Measurements from ENCODE around the gene SCARB1.

The SCARB1 gene

DNA sequence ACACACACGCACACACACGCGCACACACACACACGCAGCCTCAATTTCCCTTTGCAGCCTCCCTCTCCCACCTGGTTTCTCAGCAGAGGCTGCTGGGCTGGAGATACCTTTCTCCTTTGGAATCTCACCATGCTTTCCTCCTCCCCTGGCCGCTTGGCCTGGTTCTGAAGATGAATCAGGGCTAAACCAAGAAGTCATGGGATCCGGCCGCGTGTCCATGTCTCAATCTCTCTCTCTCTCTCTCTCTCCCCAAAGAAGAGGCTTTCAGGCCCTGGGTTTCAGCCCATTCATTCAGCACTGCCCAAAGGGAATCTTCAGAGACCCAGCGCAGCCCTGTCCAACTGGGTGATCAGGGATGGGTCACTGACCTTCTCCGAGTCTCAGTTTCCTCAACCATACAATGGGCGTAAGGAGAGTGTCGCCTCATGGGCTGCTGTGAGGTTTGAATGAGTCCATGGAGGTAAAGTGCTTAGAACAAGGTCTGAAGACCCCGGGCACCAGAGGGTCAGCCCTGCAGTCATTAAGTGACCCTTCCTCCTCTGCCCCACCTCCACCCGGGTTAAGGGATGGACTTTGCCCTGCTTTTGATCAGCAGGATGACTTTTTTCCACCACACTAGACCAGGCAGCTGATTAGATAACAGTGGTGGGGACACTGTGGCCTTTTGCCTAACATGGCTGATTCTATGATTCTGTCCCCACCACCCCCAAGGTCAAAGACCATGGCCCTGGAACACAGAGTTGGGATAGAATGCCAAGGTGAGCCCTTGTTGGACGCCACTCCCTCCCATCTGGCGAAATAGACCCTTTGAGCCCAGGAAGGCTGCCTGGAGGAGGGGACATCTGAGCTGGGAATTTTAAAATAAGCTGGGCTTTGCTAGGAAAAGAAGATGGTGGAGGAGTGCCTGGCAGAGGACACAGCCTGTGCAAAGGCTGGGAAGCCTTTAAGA lies 42.1 kb downstream of the SCARB1 start:
- DNase-seq (ENCODE audit: low spot score): no peak

DNA sequence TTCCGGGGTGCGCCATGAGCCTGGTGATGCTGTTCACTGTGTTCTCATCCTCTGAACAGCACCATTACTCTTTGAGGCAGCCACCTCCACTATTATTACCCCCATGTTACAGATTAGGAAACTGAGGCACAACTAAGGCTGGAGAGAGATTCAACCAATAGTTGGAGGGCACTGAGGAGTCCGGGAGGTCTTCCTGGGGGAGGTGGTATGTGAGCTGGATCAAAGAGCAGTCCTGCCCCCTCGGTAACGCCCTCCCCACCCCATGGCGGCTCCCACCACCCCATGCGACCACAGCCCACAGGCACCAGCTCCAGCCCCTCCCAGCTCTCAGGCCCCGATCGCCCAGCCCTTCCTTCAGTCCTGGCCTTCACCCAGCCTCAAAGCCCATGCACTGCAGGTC lies 43.5 kb downstream of the SCARB1 start:
- DNase-seq (ENCODE audit: low spot score): no peak

DNA sequence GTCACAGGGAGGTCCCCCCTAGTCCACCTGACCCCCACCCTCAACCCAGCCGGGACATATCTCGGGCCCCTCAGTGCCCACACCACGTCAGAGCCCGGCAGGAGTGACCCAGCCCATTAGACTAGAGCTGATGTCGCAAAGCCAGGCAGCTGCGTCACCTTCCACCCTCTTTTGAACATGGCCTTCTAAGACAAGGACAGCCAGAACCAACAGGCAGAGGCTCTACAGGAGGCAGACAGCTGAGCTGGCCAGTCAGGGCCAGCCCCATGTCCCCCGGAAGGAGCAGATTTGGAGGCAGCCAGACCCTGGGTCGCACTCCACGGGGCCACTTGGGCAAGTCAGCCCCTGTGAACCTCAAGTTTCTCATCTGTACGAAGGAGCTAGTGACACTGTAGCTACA lies 44.1 kb downstream of the SCARB1 start:
- no peak for DNase-seq (ENCODE audit: low spot score)

DNA sequence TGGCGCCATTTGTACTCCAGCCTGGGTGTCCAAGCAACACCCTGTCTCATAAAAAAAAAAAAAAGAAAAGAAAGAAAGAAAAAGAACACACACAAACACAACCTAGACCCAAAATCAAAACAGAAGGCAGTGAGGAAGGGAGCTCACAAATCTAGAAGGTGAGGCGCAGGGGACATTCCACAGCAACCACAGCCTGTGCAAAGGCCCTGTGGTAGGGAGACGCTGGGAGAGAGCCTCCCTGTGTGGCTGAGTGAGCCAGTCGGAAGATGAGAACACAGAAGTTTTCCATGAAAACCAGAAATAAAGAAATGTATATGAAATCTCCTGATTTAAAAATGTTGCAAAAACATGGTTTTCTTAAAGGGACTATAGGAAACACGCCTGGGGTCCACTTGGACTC lies 44.6 kb downstream of the SCARB1 start:
- no peak for DNase-seq (ENCODE audit: low spot score)

DNA sequence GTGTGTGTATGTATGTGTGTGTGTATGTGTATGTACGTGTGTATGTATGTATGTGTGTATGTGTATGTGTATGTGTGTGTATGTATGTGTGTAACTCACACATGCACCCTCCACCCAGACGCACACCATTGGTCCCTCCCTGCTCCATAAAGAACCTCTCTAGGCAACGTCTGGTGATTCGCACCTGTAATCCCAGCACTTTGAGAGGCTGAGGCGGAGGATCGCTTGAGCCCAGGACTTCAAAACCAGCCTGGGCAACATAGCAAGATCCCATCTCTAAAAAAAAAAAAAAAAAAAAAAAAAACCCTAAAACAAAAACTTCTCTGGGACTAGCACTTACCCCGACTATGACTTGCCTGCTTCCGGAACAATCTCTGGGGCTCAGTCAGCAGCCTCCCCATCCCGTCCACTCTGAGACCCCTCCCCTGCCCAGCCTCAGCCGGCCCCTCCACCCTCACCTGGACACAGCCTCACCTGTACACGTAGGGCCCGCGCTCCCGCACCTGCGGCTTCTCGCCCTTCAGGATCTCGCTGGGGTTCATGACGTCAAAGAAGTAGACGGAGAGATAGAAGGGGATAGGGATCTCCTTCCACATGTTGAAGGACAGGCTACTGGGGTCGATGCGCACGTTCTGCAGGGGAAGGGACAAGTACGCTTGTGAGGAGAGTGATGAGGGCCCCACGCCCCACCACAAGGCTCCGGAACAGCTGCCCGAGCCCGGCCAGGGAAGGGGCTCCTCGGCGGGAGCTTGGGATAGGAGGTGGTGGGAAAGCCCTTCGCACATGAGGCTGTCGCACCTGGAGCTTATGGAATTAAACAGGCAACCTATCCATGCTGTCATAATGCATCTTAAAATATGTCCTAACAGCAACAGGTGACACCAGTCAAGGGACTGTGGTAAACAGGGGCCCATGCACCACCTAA lies 46.3 kb downstream of the SCARB1 start:
- no peak for DNase-seq (ENCODE audit: low spot score)

DNA sequence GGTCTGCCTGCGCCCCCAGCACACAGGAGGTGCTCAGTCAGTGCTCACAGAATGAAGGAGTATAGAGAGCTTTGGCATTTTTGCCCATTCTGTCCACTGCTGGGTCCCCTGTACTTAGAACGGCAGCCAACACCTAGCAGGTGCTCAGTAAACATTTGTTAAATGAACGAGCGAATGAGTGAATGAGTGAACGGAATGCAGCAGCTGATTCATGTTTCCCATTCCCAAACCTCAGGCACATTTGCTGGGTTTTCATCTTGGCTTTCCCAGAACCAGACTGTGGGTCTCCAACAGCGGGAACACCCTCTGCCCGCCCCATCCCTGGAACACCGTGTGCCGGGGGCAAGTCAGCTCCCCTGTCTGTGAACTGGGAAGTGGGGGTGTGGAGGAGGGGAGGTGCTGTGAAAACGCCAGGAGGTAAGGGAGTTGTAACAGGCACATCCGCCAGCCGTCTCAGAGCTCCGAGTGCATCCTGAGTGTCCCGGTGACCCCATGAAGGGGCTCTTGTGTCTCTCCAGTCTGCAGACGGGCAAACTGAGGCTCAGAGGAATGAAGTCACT lies 47.3 kb downstream of the SCARB1 start:
- DNase-seq (ENCODE audit: low spot score): no peak

DNA sequence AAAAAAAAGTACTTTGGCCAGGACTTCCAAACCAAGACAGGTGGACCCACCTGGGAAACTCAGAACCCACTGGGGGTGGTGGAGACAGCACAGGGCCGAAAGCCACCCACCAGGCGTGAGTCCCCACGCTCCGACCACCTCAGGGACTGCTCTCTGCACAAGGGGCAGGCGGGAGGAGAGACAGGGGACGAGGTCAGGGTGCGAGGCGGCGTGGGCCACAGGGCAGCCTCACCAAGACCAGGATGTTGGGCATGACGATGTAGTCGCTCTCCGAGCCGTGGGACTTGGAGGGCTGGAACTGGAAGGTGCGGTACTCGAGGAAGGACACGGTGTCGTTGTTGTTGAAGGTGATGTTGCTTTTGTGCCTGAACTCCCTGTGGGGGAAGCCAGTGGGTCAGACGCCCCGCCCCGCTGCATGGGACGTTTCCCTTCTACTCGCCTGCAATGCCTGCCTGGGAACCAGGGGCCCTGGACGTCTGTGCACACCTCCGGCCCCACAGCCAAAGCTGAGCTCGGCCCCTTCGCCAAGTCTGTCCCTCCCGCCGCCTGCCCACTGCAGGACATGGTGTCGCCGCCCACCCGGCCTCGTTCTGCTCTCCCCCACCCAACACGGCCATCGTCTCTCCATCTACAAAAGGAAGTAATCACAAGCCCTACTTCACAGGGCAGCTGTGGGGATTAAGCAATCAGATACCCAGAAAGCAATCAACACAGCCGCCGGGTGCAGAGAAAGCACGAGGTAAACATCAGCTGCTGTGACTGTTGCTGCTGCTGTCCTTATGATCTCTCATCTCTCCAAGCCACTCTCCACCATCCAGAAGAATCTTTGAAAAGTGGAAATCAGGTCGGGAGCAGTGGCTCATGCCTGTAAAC lies 48.7 kb downstream of the SCARB1 start:
- no peak for DNase-seq (ENCODE audit: low spot score)

DNA sequence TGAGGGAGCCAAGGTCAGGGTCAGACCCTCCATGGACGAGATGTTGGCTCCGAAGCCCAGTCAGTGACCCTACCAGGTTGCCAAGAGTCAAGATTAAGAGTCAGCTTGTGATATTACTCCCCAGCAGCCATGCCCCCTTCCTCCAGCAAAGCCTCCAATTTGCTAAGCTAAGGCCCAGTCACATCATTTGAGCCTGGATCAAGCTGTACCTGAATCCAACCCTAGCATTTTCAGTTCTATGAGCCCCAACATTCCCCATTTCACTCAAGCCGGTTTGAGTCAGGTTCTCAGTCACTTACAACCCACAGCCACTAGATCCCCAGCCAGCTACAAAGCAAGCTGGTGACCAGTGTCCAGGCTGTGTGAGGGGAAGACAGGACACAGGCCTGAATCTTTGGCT lies 49.9 kb downstream of the SCARB1 start:
- DNase-seq (ENCODE audit: low spot score): no peak

DNA sequence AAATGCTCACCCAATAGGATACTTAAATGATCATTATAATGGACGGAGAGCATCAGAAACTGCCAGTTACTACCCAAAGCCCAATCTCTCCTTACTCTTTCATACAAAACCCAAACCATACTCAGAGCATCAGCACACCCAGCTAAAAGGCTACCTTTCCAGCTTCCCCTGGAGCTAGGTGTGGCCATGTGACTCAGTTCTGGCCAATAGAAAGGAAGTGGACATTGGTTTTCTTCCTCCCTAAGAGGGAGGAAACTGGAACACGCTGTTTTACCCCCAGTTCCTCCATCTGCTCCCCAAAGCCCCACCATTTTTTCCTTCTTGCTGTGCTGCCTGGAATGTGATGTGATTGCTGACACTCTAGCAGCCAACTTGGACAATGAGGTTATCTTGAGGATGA lies 50.7 kb downstream of the SCARB1 start:
- no peak for DNase-seq (ENCODE audit: low spot score)

DNA sequence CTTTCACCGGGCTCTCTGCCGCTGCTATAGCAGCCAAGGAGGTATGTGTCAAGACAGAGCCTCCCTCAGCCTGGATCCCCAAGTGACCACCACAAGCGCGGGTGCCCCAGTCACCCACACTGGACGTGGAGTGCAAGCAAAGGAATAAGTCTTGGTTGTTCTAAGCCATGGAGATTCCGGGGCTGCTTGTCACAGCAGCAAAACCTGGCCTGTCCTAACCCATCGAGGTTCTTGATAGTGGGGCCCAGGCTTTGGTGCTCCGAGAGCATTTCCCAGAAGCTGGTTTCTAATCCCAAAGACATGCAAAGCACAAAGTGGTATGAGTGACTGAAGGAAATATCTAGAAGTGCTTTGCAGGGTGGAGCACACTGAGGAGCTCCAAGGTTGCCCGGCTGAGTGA lies 51.3 kb downstream of the SCARB1 start:
- no peak for DNase-seq (ENCODE audit: low spot score)

DNA sequence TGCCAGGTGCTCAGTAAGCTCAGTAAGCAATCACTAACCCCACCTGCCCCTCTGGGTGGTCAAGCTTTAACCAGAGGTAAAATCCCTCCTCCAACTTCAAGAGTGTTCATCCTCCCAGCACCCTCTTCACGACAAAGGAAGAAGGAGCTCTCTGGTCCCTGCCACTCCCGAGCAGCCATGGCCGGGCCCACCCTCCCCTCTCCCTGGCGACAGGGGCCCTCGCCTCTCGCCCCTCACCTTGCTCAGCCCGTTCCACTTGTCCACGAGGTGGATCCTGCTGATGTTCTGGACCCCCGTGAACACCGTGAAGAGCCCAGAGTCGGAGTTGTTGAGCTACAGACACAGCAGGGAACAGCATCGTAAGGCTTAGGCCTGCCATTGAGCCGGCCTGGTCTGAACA lies 52.0 kb downstream of the SCARB1 start:
- DNase-seq (ENCODE audit: low spot score): no peak

DNA sequence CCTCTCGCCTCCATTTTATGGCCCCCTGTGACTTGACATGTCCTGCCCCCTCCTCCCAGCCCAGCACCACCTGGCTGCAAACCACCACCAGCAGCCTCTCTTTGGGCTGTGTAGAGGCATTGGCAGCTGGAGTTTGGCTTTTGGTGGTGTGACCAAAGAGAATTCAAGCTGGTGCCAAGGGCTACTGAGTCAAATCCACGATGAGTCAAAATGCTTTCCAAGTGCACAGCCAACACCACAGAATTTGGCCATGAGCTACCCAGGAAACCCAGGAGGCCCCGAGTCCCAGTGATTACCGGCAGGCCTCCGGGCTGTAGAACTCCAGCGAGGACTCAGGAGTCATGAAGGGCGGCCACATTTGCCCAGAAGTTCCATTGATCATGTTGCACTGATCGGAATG lies 53.8 kb downstream of the SCARB1 start:
- no peak for DNase-seq (ENCODE audit: low spot score)

DNA sequence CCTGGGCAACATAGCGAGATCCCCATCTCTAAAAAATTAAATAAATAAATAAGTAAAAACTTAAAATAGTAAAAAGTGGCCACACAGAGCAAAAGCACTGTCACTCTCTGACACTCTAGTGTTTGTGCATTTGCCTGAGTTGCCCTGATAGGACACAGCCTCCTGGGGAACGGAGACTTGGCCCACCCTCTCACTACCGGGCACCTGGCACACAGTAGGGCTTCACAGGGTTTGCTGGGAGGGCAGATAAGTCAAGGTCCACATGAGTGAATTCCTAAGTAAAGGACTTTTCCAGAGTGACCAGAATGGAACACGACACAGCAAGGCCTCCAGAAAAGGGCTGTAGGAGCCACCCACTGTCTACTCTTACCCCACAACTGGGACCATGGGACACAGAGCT lies 54.3 kb downstream of the SCARB1 start:
- DNase-seq (ENCODE audit: low spot score): no peak

DNA sequence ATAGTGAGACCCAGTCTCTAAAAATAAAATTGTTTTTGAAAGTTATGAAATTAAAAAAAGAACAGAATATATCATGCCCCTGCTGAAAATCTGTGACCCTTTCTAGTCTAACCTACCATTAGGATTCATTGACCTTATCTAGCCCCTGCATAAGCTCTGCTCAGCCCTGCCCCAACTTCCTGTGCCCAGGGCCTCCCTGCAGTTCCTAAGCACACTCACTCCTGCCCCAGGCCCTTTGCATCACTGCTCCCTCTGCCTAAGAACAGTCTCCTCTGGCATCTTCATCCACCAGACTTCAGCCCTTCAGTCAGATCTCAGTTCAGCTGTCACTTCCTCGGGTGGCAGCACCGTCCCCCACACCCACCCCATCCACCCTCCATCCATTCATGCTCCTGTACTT lies 55.4 kb downstream of the SCARB1 start:
- no peak for DNase-seq (ENCODE audit: low spot score)

DNA sequence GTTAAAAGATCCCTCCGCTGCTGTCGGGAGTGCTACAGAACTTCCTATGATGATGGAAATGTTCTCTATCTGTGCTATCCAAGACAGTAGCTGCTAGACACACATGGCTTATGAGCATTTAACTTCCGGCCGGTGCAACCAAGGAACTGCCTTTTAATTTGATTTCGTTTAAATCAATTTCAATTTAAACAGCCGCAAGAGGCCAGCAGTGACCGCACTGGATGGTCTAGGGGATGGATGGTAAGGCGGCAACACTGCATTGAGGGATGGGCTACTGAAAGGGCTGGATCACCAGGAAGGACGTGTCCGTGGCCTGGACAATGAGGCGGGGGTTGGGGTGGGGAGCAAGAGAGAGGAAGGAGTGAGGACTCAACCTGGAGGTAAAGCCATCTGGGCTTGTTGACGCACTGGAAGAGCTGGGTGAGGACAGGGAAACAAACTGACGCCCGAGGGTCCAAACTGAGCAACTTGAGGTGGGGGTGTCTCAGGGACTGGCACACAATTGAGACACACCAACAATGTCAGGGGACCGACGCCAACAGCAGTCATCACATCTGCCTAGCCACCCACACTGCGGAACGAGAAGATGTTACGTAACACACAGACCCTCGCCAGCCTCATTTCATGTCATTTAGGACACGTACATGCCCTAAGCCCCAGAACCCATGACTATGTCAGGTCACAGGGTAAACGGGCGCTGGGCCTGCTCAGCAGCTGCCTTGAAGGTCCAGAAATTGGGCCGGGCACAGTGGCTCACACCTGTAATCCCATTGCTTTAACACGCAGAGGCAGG lies 57.6 kb downstream of the SCARB1 start:
- no peak for DNase-seq (ENCODE audit: low spot score)

DNA sequence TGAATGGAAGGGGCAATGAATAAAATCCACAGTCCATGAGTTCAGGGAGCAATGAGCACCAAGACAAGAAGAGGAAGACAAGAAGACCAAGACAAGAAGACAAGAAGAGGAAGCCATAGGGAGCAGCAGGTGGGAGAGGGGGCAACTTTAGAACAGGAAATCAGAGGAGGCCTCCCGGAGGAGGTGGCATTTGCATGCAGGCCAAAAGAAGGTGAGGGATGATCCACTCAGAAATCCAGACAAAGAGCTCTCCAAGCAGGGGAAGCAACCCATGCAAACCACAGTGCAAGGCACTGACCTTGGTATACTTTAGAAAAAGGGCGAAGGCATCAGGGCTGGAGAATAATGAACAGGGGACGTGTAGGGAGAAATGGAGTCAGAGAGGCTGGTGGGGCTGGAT lies 58.6 kb downstream of the SCARB1 start:
- DNase-seq (ENCODE audit: low spot score): no peak

DNA sequence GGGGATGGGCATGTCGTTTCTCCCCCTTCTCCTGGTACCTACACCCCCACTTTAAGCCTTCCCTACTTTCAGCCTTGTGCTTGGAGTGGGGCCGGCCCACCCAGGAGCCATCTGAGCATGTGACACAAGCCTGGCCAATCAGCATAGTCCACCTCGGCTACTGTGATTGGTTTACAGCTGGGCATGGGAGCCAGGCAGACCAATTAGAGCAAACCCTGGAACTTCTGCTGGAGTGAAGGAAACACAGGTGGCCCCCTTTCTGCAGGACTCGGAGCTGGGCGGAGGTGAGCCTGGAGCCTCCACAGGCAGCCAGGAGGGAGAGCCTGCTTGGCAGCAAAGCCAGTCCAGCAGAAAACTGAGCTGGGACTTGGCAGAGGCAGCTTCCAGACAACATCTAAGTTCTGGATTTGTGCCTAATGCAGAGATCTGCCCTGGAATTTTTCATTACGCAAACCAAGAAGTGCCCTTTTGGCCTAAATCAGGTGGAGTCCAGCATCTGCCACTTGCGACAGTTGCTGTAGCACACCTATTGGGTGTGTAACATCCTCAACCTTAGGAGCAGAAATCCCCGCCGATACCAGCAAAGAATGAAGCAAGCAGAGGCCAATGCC lies 59.5 kb downstream of the SCARB1 start:
- DNase-seq (ENCODE audit: low spot score): peak; percentile 62

DNA sequence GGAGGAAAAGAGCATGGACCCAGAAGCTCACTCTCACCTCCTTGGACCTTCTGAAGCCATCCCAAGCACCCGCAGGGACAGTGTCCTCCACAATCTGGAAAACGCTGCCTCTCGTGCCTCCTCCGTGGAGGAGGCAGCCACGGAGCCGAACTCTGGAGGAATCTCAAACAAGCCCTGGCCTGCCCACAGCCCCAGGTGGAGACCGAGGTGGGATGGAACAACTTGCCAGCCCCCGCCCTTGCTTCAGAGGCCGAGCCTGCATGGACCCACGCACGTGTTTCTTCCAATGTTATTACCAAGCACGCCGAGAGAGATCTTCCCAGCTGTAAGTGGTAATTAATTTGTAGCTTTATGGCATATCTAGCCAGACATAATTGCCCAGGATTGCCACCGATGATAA lies 61.3 kb downstream of the SCARB1 start:
- no peak for DNase-seq (ENCODE audit: low spot score)

DNA sequence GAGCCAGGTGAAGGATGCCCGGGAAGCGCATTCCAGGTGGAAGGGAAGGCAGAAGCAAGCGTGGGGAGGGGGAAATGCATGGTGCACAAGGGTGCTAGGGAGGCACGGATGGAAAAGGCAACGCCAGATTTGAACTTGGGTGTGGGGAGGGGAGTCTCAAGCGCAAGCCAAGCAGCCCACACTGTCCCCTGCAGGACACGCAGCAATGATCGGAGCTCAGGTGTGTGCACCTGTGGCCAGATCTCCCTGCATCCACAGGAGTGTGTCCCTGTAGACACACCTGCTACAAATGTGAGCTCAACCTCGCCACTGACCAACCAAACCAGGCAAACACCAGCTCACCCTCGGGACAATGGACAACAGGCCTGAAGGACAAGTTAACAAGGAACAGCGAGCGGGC lies 63.2 kb downstream of the SCARB1 start:
- no peak for DNase-seq (ENCODE audit: low spot score)

DNA sequence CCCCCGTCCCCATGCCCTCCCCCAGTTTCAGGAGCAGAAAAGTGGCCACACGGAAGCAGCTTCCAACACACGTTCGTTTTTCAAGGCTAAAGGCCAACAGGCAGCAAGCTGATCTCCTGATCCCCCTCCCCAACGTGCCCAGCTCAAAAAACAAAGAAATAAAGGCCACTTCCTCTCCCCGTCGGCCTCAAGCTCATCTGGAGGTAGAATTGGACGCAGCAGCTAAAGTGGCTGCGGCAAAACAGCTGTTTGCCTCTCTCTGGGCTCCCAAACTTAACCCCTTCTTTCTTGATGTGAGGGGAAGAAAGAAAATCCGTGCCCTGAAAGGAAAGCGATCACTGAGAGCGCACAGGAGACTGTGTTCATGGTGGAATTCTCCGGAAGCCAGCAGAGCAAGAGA lies 66.3 kb downstream of the SCARB1 start:
- DNase-seq (ENCODE audit: low spot score): no peak
